HPDE6-E6E7 (cell line): Measurements from ENCODE around the gene ADAM8.

Source experiments
- DNase-seq: peaks from one replicate; pipeline ENCODE4 v3.0.0; 2011; ENCODE audit warnings: missing footprints; ENCODE audit errors: extremely low spot score

The ADAM8 gene

DNA sequence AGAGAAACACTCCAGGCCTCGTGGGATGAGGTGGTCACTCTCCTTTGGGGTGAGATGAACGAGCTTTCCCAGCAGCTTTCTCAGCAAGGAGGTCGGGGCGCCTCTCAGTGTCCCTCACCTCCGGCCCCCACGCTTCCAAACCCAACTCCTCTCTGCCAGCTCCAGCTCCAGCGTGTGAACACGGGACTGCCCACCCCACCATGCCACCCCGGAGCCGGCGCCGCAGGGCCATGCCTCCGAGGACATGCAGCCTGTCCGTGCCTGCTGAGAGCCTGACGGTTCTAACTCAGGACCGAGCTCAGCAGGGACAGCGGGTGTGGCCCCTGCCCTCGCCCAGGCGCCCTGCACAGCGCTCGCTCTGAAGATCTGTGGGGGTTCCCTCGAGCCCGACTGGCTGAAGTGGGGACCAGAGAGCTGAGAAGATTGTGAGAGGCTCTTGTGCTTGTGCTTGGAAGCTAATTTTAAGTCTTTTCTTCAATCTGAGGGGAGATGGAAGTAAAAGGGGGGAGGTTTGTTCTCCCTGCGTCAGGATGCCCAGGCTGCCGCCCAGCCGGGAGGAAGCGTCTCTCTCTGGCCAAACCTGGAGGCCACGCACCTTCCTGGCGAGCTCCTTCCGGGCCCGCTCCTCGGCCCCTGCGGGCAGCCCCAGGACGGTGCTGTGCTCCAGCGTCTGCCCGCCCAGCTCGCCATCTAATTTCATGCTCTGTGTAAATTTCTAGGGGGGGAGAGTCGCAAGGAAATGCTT, 5.1 kb upstream of the ADAM8 start:
- DNase-seq = no peak

DNA sequence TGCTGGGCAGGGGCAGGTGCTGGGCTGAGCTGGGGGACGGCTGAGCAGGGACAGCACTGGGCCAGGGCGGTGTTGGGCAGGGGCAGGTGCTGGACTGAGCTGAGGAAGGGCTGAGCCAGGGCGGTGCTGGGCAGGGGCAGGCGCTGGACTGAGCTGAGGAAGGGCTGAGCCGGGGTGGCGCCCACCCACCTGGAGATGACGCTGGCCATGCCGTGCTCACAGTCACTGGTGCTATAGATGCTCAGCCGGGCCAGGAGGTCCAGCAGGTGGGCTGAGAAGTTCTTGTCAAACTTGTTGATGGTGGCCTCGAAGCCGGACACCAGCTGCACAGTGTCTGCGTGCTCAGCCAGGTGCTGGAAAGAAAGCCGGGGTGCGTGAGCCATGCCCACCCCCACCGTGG, 4.4 kb upstream of the ADAM8 start:
- no peak for DNase-seq

DNA sequence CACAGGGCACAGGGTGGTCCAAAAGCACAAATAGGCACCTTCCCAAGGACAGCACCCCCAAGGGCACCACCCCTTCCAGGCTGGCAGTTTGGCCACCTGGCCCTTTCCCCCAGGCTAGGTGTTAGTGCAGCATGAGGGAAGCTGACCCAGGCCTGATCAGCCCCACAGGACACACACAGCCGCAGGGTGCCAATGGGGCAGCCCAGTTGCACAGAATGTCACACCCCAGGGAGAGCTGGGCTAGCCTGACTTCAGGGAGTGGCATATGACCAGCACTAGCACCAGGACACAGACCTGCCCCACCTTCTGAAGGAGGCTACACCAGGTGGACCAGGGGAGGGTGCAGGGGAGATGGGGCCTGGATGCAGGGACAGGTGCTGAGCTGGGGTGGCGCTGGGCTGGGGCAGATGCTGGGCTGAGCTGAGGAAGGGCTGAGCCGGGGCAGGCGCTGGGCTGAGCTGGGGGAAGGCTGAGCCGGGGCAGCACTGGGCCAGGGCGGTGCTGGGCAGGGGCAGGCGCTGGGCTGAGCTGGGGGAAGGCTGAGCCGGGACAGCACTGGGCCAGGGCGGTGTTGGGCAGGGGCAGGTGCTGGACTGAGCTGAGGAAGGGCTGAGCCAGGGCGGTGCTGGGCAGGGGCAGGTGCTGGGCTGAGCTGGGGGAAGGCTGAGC, 3.9 kb upstream of the ADAM8 start:
- no peak for DNase-seq

- no peak for DNase-seq
Measured at GRCh38 chr10:133279326-133280226, 2.9 kb upstream of the ADAM8 start.

DNA sequence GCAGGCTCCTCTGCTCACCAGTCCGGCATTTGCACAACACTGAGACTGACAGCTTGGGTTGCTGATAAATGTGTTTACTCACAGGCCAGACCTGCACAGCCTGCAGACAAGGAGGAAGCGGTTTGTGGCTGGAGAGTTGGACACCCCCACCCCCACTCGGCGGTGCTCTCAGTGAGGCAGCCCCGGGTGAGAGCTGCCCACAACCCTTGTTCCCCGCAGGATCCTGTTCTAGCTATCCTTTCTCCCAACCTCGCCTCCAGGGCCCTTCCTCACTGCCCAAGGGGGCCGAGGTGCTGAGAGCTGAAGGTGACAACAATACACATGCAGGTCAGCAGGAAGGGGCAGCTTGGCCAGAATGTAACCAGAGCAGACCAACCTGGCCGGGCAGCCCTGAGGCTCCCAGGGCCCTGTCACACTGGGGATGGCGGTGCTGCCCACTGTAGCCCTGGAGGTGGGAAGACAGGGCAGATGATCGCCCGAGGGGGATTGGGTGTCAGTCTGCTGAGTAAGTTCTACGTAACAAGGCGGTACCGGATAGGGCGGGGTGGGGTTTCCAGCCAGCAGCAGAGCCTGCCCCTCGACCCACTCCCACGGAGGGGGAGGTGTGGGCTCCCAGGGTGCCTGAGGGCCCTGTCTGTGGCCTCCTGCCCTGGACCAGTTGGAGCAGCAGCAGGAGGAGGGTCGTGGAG, 2.1 kb upstream of the ADAM8 start:
- DNase-seq = peak; percentile 89

DNA sequence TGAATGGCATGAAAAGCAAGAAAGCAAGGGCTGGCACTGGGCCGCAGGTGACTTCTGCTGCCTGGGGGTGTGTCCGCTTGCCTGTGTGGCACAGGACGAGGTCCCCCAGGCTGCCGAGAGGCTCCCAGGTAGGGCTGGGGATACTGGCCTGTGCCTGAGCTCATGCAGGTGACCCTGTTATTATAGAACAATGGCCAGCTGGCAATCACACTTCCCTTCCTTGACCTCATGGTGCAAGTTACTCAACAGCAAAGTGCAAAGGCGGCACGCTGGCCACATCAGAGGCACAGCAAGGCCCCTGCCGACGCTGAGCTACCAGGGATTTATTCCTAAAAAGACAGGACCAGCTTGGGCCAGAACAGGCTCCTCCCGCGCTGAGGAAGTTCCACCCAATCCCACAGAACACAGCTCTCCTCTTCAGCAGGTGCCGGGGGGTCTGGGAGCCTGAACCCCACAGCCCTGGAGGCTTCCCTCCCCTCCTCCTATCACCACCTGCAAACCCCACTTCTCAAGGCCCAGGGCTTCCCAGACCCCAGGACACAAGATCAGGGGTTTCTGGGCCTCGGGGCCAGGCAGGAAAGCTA, 1.4 kb upstream of the ADAM8 start:
- no peak for DNase-seq

GRCh38 chr10:133277277-133277992, 767 bp upstream of the ADAM8 start:
- DNase-seq = no peak

GRCh38 chr10:133276100-133276434, 601 bp downstream of the ADAM8 start:
- DNase-seq = no peak

- no peak for DNase-seq
Measured at GRCh38 chr10:133275684-133276092, 980 bp downstream of the ADAM8 start.

DNA sequence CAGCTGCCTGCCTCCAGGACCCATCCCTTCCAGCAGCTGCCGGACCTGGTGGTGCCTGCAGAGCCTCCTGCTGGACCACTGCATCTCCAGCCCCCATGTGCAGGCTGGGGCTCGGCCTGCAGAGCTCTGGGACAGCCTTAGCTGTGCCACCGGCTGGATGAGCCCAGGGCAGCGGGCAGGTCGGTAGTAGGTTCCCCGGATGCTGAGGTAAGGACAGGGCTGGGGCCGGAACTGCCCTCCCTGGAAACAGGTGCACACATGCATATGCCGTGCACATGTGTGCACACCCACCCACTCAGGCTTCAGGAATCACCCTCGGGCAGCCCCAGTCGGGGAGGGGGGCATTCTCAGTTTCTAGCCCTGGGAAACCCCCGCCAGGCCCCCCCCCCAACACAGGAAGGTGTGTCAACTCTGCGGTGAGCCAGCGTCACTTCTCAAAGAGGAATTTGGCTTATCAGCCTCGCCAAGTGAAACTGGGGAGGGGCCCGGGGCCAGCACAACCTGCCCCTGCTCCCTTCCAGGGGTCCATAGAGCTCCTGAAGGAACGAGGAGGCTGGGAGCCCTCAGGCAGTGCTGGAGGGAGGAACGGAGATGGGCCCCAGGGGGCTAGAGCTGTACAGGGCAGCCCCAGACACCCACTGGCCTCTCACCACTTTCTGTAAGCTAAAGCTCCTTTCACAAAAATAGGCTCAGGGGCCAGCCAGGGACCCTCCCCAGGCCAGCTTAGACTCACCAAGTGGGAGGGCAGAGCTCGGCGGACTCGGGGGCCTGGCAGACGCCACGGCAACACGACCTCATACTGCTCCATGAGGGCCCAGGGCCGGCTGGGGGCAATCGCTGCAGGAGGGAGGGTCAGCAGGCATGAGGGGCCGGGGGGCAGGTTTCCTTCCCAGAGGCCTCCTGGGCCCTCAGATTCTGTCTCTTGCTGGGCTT, 1.7 kb downstream of the ADAM8 start:
- peak; percentile 67 for DNase-seq

DNA sequence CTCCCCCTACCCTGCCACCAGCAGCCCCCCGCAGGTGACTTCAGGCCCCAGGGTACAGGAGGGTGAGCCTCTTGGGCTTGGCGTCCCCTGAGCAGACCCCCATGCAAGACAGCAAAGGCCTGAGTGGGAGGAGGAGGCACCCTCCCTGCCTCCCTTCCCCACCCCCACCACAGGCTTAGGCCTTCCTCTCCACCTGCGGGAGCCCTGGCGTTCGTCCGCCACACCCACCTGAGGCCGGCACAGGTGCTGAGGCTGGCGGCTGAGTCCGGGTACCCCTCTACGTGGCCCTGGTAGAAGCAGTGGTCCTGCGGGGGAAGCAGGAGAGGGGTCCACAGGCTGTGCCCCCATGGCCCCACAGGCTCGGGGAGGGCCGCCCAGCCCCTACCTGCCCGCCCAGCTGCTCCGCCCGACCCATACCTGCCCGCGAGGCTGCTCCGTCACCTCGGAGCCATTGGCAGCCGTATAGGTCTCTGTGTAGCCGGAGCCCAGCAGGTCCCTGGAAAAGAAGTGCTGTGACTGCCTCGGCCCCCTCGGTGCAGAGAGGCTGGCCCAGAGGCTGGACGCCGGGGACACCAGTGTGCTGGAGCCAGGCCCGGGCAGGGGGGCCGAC, 3.0 kb downstream of the ADAM8 start:
- DNase-seq = no peak

- DNase-seq = no peak
Measured at GRCh38 chr10:133272964-133273420, 3.7 kb downstream of the ADAM8 start.

DNA sequence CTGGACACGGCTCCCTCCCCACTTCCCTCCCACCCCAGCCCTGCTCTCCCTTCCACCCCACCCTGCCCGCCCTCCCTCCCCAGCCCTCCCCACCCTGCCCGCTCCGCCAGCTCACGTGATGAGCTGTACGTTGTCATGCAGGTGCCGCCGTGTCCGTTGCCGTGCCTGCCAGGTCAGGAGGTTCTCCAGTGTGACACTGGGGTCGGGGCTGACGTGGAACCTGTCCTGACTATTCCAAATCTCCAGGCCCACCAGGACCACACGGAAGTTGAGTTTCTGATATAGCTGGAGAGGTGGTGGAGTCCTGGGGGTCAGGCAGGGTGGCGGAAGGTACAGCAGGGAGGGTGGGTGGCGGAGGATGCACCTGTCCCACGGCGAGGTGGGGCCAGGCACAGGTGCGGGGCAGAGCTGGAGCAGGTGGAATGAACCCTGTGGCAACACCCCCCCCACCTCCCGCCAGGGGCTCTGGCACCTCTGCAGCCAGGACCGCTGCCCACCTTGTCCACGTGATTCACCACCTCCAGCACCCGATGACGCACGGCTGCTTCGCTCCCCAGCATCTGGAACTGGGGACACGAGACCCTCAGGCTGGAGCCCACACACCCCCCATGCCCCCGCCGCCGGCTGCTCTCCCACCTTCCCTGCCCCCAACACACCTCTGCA, 4.2 kb downstream of the ADAM8 start:
- no peak for DNase-seq

DNA sequence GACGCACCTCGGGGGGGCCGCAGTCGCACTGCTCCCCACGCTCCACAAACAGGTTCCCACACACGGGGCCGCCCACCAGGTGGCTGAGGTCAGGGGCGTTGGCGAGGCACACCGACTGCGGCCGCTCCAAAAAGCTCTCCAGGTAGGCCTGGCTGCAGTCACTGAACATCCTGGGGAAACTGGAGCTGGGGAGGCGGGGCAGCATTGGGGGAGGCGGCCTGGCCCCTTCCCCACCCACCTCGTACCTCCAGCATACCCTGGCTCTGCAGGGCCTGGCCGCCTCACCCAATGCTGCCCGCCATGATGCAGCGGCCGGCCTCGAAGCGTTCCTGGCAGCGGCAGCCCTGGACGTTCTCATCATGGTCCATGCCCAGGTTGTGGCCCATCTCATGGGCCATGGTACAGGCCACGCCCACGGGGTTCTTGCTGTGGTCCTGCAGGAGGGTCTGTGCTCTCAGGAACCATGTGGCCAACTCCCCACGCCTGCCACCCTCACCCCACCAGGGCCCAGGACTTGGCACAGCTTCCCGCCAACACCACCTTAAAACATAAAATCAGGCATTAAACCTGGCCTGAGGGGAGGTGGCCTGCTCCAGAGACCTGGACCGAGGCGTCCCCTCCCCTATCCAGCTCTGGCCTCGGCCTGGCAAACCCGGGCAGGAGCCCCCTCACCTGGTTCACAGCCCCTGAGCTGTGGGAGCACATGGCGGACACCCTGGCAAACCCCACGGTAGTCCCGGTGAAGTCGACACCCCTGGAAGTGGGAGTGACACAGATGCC, 5.0 kb downstream of the ADAM8 start:
- no peak for DNase-seq

- DNase-seq = no peak
Measured at GRCh38 chr10:133270773-133271297, 5.8 kb downstream of the ADAM8 start.

DNA sequence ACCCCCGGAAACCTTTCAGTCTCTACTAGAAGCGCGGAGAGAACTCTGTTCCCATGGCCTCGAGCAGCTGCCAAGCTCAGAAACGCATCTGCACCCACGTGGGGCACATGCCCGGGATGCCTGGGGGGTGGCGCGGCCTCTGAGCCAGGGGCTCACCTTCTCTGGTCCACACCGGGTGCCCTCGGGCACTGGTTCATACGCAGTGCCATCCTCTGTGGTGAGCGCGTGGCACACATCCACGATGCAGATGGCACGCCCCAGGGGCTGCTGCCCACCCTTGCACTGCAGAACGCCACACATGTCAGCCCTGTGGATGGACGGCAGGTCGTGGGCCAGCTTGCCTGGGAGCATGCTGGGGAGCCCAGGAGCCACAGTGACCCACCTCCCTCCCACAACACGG, 6.5 kb downstream of the ADAM8 start:
- DNase-seq = no peak

GRCh38 chr10:133269367-133269766, 7.3 kb downstream of the ADAM8 start:
- no peak for DNase-seq

GRCh38 chr10:133268532-133268931, 8.1 kb downstream of the ADAM8 start:
- no peak for DNase-seq
